ENCODE measurements around the gene MMP8.

DNA sequence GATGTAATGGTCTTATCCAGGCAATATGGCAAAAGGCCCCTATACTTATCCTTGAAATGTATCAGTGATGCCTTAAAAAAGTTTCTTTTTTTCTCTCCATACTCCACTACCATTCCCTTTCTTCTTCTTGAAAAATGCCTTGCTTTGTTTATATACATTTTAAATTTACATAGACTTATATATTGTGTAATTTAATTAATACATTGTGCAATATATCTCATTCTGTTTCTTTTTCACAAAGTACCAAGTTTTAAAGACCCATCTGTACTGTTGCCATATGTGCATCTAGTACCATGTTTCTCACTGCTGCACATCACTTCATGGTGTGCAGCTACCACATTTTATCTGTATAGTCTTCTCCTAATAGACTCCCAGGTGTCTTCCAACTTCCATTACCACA is 7.5 kb downstream of the MMP8 start:
- TF ChIP-seq, protein P1, sequence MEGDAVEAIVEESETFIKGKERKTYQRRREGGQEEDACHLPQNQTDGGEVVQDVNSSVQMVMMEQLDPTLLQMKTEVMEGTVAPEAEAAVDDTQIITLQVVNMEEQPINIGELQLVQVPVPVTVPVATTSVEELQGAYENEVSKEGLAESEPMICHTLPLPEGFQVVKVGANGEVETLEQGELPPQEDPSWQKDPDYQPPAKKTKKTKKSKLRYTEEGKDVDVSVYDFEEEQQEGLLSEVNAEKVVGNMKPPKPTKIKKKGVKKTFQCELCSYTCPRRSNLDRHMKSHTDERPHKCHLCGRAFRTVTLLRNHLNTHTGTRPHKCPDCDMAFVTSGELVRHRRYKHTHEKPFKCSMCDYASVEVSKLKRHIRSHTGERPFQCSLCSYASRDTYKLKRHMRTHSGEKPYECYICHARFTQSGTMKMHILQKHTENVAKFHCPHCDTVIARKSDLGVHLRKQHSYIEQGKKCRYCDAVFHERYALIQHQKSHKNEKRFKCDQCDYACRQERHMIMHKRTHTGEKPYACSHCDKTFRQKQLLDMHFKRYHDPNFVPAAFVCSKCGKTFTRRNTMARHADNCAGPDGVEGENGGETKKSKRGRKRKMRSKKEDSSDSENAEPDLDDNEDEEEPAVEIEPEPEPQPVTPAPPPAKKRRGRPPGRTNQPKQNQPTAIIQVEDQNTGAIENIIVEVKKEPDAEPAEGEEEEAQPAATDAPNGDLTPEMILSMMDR (IDR thresholded peaks at IDR 0.05; ENCODE audit: poor library complexity, severe bottlenecking), result no peak
- TF ChIP-seq SMC3 (conservative IDR thresholded peaks at IDR 0.05; ENCODE audit: poor library complexity) (no peak), POLR2AphosphoS5 (IDR thresholded peaks at IDR 0.05) (no peak), EP300 (conservative IDR thresholded peaks at IDR 0.05; ENCODE audit: poor library complexity, severe bottlenecking) (no peak), EZH2 (IDR thresholded peaks at IDR 0.05; ENCODE audit: borderline replicate concordance, insufficient read depth, low read length, poor library complexity, severe bottlenecking) (no peak), MXI1 (conservative IDR thresholded peaks at IDR 0.05; ENCODE audit: poor library complexity, severe bottlenecking) (no peak)
- TF ChIP-seq, protein P2, sequence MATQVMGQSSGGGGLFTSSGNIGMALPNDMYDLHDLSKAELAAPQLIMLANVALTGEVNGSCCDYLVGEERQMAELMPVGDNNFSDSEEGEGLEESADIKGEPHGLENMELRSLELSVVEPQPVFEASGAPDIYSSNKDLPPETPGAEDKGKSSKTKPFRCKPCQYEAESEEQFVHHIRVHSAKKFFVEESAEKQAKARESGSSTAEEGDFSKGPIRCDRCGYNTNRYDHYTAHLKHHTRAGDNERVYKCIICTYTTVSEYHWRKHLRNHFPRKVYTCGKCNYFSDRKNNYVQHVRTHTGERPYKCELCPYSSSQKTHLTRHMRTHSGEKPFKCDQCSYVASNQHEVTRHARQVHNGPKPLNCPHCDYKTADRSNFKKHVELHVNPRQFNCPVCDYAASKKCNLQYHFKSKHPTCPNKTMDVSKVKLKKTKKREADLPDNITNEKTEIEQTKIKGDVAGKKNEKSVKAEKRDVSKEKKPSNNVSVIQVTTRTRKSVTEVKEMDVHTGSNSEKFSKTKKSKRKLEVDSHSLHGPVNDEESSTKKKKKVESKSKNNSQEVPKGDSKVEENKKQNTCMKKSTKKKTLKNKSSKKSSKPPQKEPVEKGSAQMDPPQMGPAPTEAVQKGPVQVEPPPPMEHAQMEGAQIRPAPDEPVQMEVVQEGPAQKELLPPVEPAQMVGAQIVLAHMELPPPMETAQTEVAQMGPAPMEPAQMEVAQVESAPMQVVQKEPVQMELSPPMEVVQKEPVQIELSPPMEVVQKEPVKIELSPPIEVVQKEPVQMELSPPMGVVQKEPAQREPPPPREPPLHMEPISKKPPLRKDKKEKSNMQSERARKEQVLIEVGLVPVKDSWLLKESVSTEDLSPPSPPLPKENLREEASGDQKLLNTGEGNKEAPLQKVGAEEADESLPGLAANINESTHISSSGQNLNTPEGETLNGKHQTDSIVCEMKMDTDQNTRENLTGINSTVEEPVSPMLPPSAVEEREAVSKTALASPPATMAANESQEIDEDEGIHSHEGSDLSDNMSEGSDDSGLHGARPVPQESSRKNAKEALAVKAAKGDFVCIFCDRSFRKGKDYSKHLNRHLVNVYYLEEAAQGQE (IDR thresholded peaks at IDR 0.05; ENCODE audit: borderline replicate concordance), result no peak
